K562 (cell line): ENCODE measurements around the gene CSNK1A1. TPM values are rescaled to one million over a fixed set of nuclear protein-coding genes. Genes with fewer than 3 reads are reported as not detected.

Experiments used
- CBX2 ChIP-seq: fragments of 200-600 bp; sonication (generic); IDR thresholded peaks from one replicate; pipeline ENCODE4 v1.6.1; 2012; ENCODE audit warnings: mild to moderate bottlenecking, low read length, inconsistent platforms; ENCODE audit not compliant: insufficient read depth, poor library complexity, severe bottlenecking
- FOXJ3 ChIP-seq: sonication (generic); formaldehyde crosslinking; IDR thresholded peaks from 2 replicates; pipeline ENCODE4 v1.4.0; 2020; ENCODE audit warnings: mild to moderate bottlenecking, missing genetic modification reagents
- MCM5 ChIP-seq: fragments of 450-650 bp; IDR thresholded peaks from 2 replicates; pipeline ENCODE4 v1.6.1; 2016; ENCODE audit warnings: low read depth
- NFIX ChIP-seq: fragments of 250-450 bp; sonication (Bioruptor Pico); IDR thresholded peaks from 2 replicates; pipeline ENCODE4 v1.4.0; 2020; ENCODE audit warnings: low read depth, mild to moderate bottlenecking, moderate library complexity
- SMAD3 ChIP-seq: fragments of 450-650 bp; formaldehyde crosslinking; conservative IDR thresholded peaks from 2 replicates; pipeline ENCODE4 v1.4.0; 2020; ENCODE audit warnings: mild to moderate bottlenecking
- SP2 ChIP-seq: IDR thresholded peaks from 2 replicates; pipeline ENCODE4 v1.6.1; 2011; ENCODE audit warnings: mild to moderate bottlenecking, low read depth, low read length, moderate library complexity; ENCODE audit not compliant: poor library complexity, severe bottlenecking; ENCODE audit errors: extremely low read depth
- SREBF1 ChIP-seq: fragments of 150-350 bp; IDR thresholded peaks from 2 replicates; pipeline ENCODE4 v1.6.1; 2014; ENCODE audit warnings: antibody characterized with exemption, low read depth, low read length, borderline replicate concordance
- STAT5B ChIP-seq: fragments of 250-450 bp; sonication (Bioruptor Pico); IDR thresholded peaks from 2 replicates; pipeline ENCODE4 v1.8.0; 2021; ENCODE audit warnings: mild to moderate bottlenecking, inconsistent platforms
- UBTF ChIP-seq, 2 experiments: IDR thresholded peaks; 2 replicates each; pipeline ENCODE4 v1.6.1; 2012; ENCODE audit warnings: improper control_type of control experiment in 2 of 2, low read depth in 2 of 2, low read length in 2 of 2, borderline replicate concordance in 1 of 2
- ZBTB26 ChIP-seq: fragments of 450-650 bp; formaldehyde crosslinking; IDR thresholded peaks from 2 replicates; pipeline ENCODE4 v1.4.0; 2022; ENCODE audit warnings: missing genetic modification characterization
- ZBTB5 ChIP-seq: fragments of 450-650 bp; IDR thresholded peaks from 2 replicates; pipeline ENCODE4 v1.6.1; 2017; ENCODE audit warnings: antibody characterized with exemption
- ZNF253 ChIP-seq: fragments of 250-450 bp; sonication (Bioruptor Pico); conservative IDR thresholded peaks from 2 replicates; pipeline ENCODE4 v1.6.1; 2021; ENCODE audit warnings: mild to moderate bottlenecking
- ZNF354B ChIP-seq: fragments of 250-450 bp; sonication (Bioruptor Pico); IDR thresholded peaks from 2 replicates; pipeline ENCODE4 v1.4.0; 2020
- ZNF695 ChIP-seq: fragments of 450-650 bp; formaldehyde crosslinking; IDR thresholded peaks from 2 replicates; pipeline ENCODE4 v1.4.0; 2020; ENCODE audit warnings: mild to moderate bottlenecking, moderate library complexity
- polyA plus RNA-seq, 8 experiments: library from polyadenylated mRNA; depleted of rRNA in 4 of 8; stranded (reverse) in 5 of 8; unstranded in 3 of 8; fragments of >200 nt; fragmentation: Nextera tagmentation in 2 of 8; fragmentation: Illumina TruSeq in 1 of 8; extraction: Ambion mirVana in 2 of 8; extraction: Trizol in 1 of 8; gene quantifications; 2 replicates each; pipeline versions ENCODE4 v1.2.1 to v1.2.3, GENCODE V29; 2011 to 2014; ENCODE audit warnings: inconsistent platforms in 1 of 8, missing spikeins in 1 of 8
- total RNA-seq, 7 experiments: library from RNA; depleted of rRNA in 6 of 7; stranded (reverse); fragments of >200 nt in 6 of 7; fragmentation: Illumina TruSeq in 2 of 7; extraction: Trizol in 2 of 7; gene quantifications; 2 replicates each; pipeline versions ENCODE4 v1.2.1 to v1.2.3, GENCODE V29; 2011 to 2021; ENCODE audit warnings: low replicate concordance in 1 of 7
- TF ChIP-seq, protein P1 (sequence below): conservative IDR thresholded peaks from 2 replicates; pipeline ENCODE4 v1.6.1; 2011; ENCODE audit warnings: low read depth, mild to moderate bottlenecking, low read length; ENCODE audit not compliant: control insufficient read depth
- TF ChIP-seq, protein P2 (sequence below): sonication (generic); formaldehyde crosslinking; IDR thresholded peaks from 2 replicates; pipeline ENCODE4 v1.8.1; 2022; ENCODE audit warnings: missing genetic modification reagents
- TF ChIP-seq, protein P3 (sequence below), 2 experiments: fragments of 450-650 bp; IDR thresholded peaks; 2 replicates each; pipeline ENCODE4 v1.6.1; 2016

Gene CSNK1A1
- total and polyA plus RNA-seq, 9 of the 15 experiments (the other 6 are each of a cell fraction or from before 2014, with no cell fraction given) = 49.1 to 196 (median 154) TPM

- TF ChIP-seq STAT5B (CRISPR knock-in tag) (no peak), SMAD3 (CRISPR knock-in tag) (peak; percentile 77), ZNF354B (CRISPR knock-in tag) (no peak), ZNF253 (CRISPR knock-in tag) (no peak), MCM5 (no peak), ZBTB5 (no peak; the same call in 1 of the 2 replicates), ZNF695 (no peak), UBTF (IDR thresholded peaks at IDR 0.05; ENCODE audit: borderline replicate concordance in 1 of 2, low read depth in 2 of 2, low read length in 2 of 2) (peak; percentile 48 to 55; a peak in 2 of 4 replicates), ZBTB26 (CRISPR knock-in tag) (no peak), SP2 (no peak), FOXJ3 (CRISPR knock-in tag) (no peak), CBX2 (no peak), NFIX (CRISPR knock-in tag) (no peak), SREBF1 (no peak)
- TF ChIP-seq, protein P1, sequence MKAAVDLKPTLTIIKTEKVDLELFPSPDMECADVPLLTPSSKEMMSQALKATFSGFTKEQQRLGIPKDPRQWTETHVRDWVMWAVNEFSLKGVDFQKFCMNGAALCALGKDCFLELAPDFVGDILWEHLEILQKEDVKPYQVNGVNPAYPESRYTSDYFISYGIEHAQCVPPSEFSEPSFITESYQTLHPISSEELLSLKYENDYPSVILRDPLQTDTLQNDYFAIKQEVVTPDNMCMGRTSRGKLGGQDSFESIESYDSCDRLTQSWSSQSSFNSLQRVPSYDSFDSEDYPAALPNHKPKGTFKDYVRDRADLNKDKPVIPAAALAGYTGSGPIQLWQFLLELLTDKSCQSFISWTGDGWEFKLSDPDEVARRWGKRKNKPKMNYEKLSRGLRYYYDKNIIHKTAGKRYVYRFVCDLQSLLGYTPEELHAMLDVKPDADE = no peak; the same call in 1 of the 2 replicates
- TF ChIP-seq, protein P2, sequence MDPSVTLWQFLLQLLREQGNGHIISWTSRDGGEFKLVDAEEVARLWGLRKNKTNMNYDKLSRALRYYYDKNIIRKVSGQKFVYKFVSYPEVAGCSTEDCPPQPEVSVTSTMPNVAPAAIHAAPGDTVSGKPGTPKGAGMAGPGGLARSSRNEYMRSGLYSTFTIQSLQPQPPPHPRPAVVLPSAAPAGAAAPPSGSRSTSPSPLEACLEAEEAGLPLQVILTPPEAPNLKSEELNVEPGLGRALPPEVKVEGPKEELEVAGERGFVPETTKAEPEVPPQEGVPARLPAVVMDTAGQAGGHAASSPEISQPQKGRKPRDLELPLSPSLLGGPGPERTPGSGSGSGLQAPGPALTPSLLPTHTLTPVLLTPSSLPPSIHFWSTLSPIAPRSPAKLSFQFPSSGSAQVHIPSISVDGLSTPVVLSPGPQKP = no peak
- TF ChIP-seq, protein P3, sequence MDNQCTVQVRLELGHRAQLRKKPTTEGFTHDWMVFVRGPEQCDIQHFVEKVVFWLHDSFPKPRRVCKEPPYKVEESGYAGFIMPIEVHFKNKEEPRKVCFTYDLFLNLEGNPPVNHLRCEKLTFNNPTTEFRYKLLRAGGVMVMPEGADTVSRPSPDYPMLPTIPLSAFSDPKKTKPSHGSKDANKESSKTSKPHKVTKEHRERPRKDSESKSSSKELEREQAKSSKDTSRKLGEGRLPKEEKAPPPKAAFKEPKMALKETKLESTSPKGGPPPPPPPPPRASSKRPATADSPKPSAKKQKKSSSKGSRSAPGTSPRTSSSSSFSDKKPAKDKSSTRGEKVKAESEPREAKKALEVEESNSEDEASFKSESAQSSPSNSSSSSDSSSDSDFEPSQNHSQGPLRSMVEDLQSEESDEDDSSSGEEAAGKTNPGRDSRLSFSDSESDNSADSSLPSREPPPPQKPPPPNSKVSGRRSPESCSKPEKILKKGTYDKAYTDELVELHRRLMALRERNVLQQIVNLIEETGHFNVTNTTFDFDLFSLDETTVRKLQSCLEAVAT (IDR thresholded peaks at IDR 0.05) = peak in 1 of 2 experiments; percentile 57; a peak in 2 of 4 replicates
Measured at GRCh38 chr5:149551227-149552037, at the start of gene CSNK1A1 (continued).
